Activated T-cell treated with anti-CD3 and anti-CD28 coated beads, Interleukin-2, amount 50 U/mL, for 4 hours (primary cell): ENCODE results near the gene JARID2. TPM values are rescaled to one million over a fixed set of nuclear protein-coding genes. Genes with fewer than 3 reads are reported as not detected.
A peak's percentile ranks its signal among the peaks of the same experiment; 100 is the strongest.

Source experiments
- ATAC-seq, 2 donors: fragments of 200-7000 bp; cut with Tn5 transposase; one replicate each; pipeline ENCODE4 v1.10.0; 2021
- DNase-seq: peaks from one replicate; pipeline ENCODE4 v3.0.0-alpha.2; 2020
- H3K27me3 Mint-ChIP-seq: one replicate; pipeline ENCODE4 v1.8.0; 2021; ENCODE audit warnings: low read depth, mixed read lengths
- H3K36me3 Mint-ChIP-seq: one replicate; pipeline ENCODE4 v1.8.0; 2022; ENCODE audit warnings: mixed read lengths; ENCODE audit not compliant: insufficient read depth
- H3K4me1 Mint-ChIP-seq: one replicate; pipeline ENCODE4 v1.8.0; 2021; ENCODE audit warnings: low read depth, mixed read lengths
- H3K4me3 Mint-ChIP-seq: one replicate; pipeline ENCODE4 v1.8.0; 2021; ENCODE audit warnings: mild to moderate bottlenecking, moderate library complexity, mixed read lengths
- H3K9me3 Mint-ChIP-seq: one replicate; pipeline ENCODE4 v1.8.0; 2021; ENCODE audit warnings: mixed read lengths
- total RNA-seq, 3 donors: library from RNA; stranded (reverse); gene quantifications; one replicate each; pipeline ENCODE4 v1.2.1, GENCODE V29; 2021

Gene JARID2
- total RNA-seq, 3 donors from 2014 or later: 32.6 to 43.6 (median 37.2) TPM

- no peaks in the 10 kb centered on the region for H3K9me3 Mint-ChIP-seq
These were observed 198.3 kb downstream of the JARID2 start for GRCh38 chr6:15444081-15444731.

DNA sequence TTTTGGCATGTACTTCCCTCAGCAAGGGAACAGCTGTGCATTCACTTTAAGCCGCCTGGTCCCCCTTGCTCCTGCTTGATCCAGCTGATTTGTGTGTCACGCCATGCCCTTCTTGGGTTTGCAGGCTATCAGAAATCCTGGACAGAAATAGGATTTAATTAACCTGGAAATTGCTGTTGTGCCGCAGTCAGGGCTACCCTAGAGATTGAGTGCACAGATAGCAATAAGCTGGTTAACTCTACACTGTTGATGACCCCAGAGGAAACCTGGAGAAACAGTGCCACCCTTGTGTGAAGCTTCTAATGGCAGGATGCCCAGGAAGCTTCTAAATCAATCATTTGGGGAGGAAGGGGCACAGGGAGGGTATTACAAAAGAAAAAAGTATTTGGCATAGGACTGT lies 199.0 kb downstream of the JARID2 start:
- DNase-seq (no peak), ATAC-seq (no peak)
- peaks cover 51% of the 10 kb centered on the region for H3K4me1 Mint-ChIP-seq
- H3K4me3 Mint-ChIP-seq: no peak overlapping the region
- peaks cover 12% of the 10 kb centered on the region for H3K36me3 Mint-ChIP-seq
- H3K27me3 Mint-ChIP-seq: no peaks in the 10 kb centered on the region
- no peaks in the 10 kb centered on the region for H3K9me3 Mint-ChIP-seq

More at GRCh38 chr6:15444081-15444731, 198.3 kb downstream of the JARID2 start:
- Mint-ChIP-seq H3K36me3 (peaks cover 12% of the 10 kb centered on the region), H3K4me3 (no peak overlapping the region), H3K4me1 (peaks cover 55% of the 10 kb centered on the region), H3K27me3 (no peaks in the 10 kb centered on the region)
- DNase-seq: no peak
- no peak for ATAC-seq

- DNase-seq (no peak), ATAC-seq (no peak)
- Mint-ChIP-seq H3K27me3 (no peaks in the 10 kb centered on the region), H3K4me1 (peaks cover 56% of the 10 kb centered on the region), H3K4me3 (no peak overlapping the region), H3K9me3 (no peaks in the 10 kb centered on the region), H3K36me3 (peaks cover 16% of the 10 kb centered on the region)
These were observed 201.8 kb downstream of the JARID2 start for GRCh38 chr6:15447546-15448267.

DNA sequence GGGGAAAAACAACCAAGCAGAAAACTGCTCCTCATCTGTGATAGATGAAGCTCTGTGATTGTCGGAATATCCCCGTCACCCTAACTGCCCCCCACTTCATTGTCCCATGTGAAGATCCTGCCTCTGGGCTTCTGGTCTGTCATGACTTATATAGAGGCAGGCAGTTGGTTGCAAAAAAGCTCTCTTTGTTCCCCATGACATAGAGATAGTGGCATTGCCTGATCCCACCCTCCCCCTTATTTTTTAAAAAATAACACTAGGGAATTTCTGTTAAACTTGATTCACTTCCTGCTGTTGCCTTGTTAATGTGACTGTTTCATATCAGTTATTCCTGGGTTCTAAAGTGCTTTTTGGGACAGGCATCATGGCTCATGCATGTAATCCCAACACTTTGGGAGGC lies 203.1 kb downstream of the JARID2 start:
- Mint-ChIP-seq H3K4me1 (peaks cover 61% of the 10 kb centered on the region), H3K36me3 (peaks cover 23% of the 10 kb centered on the region), H3K9me3 (no peaks in the 10 kb centered on the region), H3K4me3 (no peak overlapping the region), H3K27me3 (no peaks in the 10 kb centered on the region)
- DNase-seq: no peak
- no peak for ATAC-seq

DNA sequence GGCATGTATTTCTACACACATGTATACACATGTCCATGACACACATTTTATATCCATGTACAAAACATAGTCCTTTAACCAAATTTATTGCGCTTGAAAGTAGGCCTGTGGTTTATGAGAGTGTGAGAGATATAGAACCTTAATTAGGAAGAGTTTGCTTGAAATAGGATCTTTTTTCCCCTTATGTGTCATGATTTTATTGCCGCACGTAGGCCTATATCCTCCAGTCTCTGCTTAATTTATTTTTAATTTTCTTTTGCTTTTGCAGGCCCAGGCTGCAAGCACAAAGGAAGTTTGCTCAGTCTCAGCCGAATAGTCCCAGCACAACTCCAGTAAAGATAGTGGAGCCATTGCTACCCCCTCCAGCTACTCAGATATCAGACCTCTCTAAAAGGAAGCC lies 205.9 kb downstream of the JARID2 start:
- no peak for ATAC-seq

DNA sequence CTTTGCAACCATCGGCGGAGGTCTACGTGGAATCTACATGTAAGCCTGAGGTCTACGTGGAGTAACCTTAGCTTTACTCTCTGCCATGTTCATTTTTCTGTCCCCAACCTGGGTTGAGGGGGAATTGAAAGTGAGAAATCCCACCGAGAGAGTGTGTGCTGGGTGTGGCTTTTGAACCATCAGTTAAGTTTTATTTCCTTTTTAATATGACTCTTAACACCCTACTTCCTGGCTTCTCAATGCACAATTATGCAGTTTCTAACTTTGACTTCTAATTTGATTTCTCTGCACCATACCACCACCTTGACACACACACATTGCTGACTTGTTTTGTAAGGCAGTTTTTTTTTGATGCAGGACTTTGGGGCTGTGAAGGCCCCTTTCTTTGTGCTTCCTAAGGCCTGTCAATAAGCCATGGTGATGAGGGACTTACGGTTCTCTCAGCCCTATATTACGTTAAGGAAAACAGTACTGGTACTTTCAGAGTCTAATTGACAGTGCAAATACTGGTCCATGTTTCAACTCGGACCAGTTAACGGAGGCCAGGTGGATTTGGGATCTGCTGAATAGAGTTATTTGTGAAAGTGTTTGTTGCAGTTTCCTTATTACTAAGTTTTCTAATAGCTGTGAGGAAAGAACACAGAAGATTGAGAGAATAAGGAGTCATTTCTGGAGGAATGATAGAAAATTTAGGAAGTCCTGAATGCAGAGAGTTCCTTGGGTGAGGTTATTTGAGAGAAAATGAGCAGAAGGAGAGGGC lies 206.5 kb downstream of the JARID2 start:
- no peaks in the 10 kb centered on the region for H3K9me3 Mint-ChIP-seq
- peaks cover 33% of the 10 kb centered on the region for H3K36me3 Mint-ChIP-seq
- no peak overlapping the region for H3K4me3 Mint-ChIP-seq
- no peak for DNase-seq
- H3K4me1 Mint-ChIP-seq: peaks cover 57% of the 10 kb centered on the region
- no peaks in the 10 kb centered on the region for H3K27me3 Mint-ChIP-seq
- ATAC-seq: peak; percentile 37 to 38

More for the DNA sequence above, 205.9 kb downstream of the JARID2 start:
- no peak for DNase-seq
- H3K9me3 Mint-ChIP-seq: no peaks in the 10 kb centered on the region
- no peaks in the 10 kb centered on the region for H3K27me3 Mint-ChIP-seq
- peaks cover 35% of the 10 kb centered on the region for H3K36me3 Mint-ChIP-seq
- peaks cover 58% of the 10 kb centered on the region for H3K4me1 Mint-ChIP-seq
- H3K4me3 Mint-ChIP-seq: no peak overlapping the region

GRCh38 chr6:15453186-15453585 lies 207.3 kb downstream of the JARID2 start:
- peaks cover 57% of the 10 kb centered on the region for H3K4me1 Mint-ChIP-seq
- ATAC-seq: no peak
- no peak overlapping the region for H3K4me3 Mint-ChIP-seq
- H3K27me3 Mint-ChIP-seq: no peaks in the 10 kb centered on the region
- no peak for DNase-seq
- peaks cover 34% of the 10 kb centered on the region for H3K36me3 Mint-ChIP-seq
- H3K9me3 Mint-ChIP-seq: no peaks in the 10 kb centered on the region

DNA sequence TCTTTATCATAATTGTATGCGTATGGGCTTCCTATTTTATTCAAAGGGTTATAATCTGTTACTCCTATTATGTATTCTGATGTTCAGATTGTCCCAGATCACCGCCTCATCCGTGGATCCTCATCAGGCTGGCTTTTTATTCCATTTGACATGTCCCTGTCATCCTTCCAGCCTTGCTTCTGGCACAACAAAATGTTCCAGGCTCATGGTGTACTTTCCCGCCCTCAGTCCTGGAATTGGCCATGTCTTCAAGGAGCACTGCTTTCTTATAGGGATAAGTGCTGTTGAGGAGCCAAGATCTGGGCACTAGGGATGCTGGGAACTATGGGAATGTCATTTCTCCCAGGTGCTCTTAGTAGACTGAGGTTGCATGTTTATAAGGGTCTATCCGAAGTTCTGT lies 207.8 kb downstream of the JARID2 start:
- H3K4me1 Mint-ChIP-seq: peaks cover 60% of the 10 kb centered on the region
- H3K36me3 Mint-ChIP-seq: peaks cover 34% of the 10 kb centered on the region
- H3K4me3 Mint-ChIP-seq: no peak overlapping the region
- DNase-seq (no peak), ATAC-seq (no peak)
- no peaks in the 10 kb centered on the region for H3K9me3 Mint-ChIP-seq
- H3K27me3 Mint-ChIP-seq: no peaks in the 10 kb centered on the region

DNA sequence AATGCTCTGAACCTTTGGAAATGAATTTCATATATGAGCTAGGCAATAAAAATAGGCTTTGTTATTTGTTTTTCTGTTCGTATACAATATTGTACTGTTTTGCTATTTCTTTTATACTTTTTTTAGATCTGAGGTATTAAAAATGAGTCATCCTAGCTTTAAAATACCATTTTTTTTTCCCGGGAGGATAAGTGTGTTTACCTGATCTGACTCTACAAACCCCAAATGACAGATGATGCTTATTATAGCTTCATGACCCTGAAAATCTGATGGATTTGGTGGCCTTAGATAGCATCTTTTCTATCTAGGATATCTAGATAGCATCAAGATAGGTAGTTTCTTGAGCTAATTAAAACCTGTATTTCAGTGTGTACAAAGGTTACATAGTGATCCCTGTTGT lies 210.6 kb downstream of the JARID2 start:
- peaks cover 34% of the 10 kb centered on the region for H3K36me3 Mint-ChIP-seq
- H3K9me3 Mint-ChIP-seq: no peaks in the 10 kb centered on the region
- no peak overlapping the region for H3K4me3 Mint-ChIP-seq
- ATAC-seq (no peak), DNase-seq (no peak)
- no peaks in the 10 kb centered on the region for H3K27me3 Mint-ChIP-seq
- H3K4me1 Mint-ChIP-seq: peaks cover 63% of the 10 kb centered on the region

- ATAC-seq: no peak
- H3K9me3 Mint-ChIP-seq: no peaks in the 10 kb centered on the region
- H3K27me3 Mint-ChIP-seq: no peaks in the 10 kb centered on the region
- no peak for DNase-seq
- peaks cover 32% of the 10 kb centered on the region for H3K36me3 Mint-ChIP-seq
- H3K4me1 Mint-ChIP-seq: peaks cover 63% of the 10 kb centered on the region
- H3K4me3 Mint-ChIP-seq: no peak overlapping the region
These were observed 211.3 kb downstream of the JARID2 start for GRCh38 chr6:15457121-15457650.

DNA sequence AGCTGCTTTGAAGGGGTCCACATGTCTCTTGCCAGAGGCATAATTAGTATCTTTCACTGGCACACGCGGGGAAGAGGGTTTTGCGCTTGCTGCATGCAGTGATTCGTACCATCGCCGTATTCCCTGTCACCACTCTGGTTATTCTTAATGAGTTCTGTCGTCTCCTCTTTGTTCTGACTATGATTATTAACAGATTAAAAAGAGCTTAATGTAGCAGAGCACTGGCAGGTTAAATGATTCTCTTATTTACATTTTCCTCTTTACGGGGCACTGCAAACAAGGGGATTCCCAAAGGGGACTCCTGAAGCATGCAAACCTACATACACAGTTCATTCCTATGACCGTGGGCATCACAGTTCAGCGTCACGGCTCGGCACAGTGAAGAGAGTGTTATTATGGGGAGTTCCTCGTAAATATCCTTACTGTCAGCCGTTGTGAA lies 212.2 kb downstream of the JARID2 start:
- DNase-seq (no peak), ATAC-seq (no peak)
- Mint-ChIP-seq H3K27me3 (no peaks in the 10 kb centered on the region), H3K4me3 (no peak overlapping the region), H3K9me3 (no peaks in the 10 kb centered on the region), H3K4me1 (peaks cover 64% of the 10 kb centered on the region), H3K36me3 (peaks cover 29% of the 10 kb centered on the region)

- Mint-ChIP-seq H3K4me1 (peaks cover 71% of the 10 kb centered on the region), H3K27me3 (no peaks in the 10 kb centered on the region), H3K4me3 (no peak overlapping the region), H3K9me3 (no peaks in the 10 kb centered on the region), H3K36me3 (peaks cover 19% of the 10 kb centered on the region)
- ATAC-seq: no peak
- DNase-seq: no peak
These were observed 214.3 kb downstream of the JARID2 start for GRCh38 chr6:15460110-15460727.

- ATAC-seq (no peak), DNase-seq (no peak)
- Mint-ChIP-seq H3K9me3 (no peaks in the 10 kb centered on the region), H3K4me1 (peaks cover 68% of the 10 kb centered on the region), H3K4me3 (no peak overlapping the region), H3K36me3 (peaks cover 17% of the 10 kb centered on the region), H3K27me3 (no peaks in the 10 kb centered on the region)
These were observed 215.5 kb downstream of the JARID2 start for GRCh38 chr6:15461127-15461944.
